Body of pancreas (tissue), 4 donors: ENCODE data around the gene EGF. TPM values are rescaled to one million over a fixed set of nuclear protein-coding genes. Genes with fewer than 3 reads are reported as not detected.

Experiments used
- ATAC-seq: fragments of 150-250 bp; one replicate; pipeline ENCODE4 v1.9.1; 2016
- DNase-seq, 4 donors: peaks; one replicate each; pipeline ENCODE4 v3.0.0-alpha.2; 2019
- H3K27ac ChIP-seq, 4 donors: fragments of 200-600 bp; sonication (generic); 1 replicate in 3 of 4; 2 replicates in 1 of 4; pipeline versions ENCODE4 v1.5.1 to v1.6.1; 2016 to 2019; ENCODE audit warnings: mild to moderate bottlenecking in 1 of 4, mixed read lengths in 1 of 4, moderate library complexity in 1 of 4
- H3K27me3 ChIP-seq, 2 donors: fragments of 200-600 bp; sonication (generic); one replicate each; pipeline ENCODE4 v1.6.0; 2016; ENCODE audit warnings: mild to moderate bottlenecking in 1 of 2
- H3K36me3 ChIP-seq, 2 donors: fragments of 200-600 bp; sonication (generic); replicated peaks in 1 of 2; 2 replicates each; pipeline ENCODE4 v1.5.1; 2016; ENCODE audit warnings: low read depth in 2 of 2; ENCODE audit not compliant: insufficient read depth in 1 of 2
- H3K4me1 ChIP-seq: fragments of 200-600 bp; sonication (generic); one replicate; pipeline ENCODE4 v1.6.0; 2016
- H3K4me3 ChIP-seq, 2 donors: fragments of 200-600 bp; sonication (generic); 1 replicate in 1 of 2; 2 replicates in 1 of 2; pipeline ENCODE4 v1.5.1; 2016 to 2019
- H3K9me3 ChIP-seq, 3 donors: fragments of 200-600 bp; sonication (generic); 1 replicate in 2 of 3; 2 replicates in 1 of 3; pipeline ENCODE4 v1.5.1; 2016
- POLR2A ChIP-seq, 3 donors: fragments of 450-650 bp; IDR thresholded peaks; one replicate each; pipeline ENCODE4 v1.6.1; 2016; ENCODE audit warnings: antibody characterized with exemption in 3 of 3, mild to moderate bottlenecking in 2 of 3
- WGBS, 2 donors: methylation state at CpG; one replicate each; pipeline ENCODE4 v1.1.5; 2017; 5-methylcytosine and 5-hydroxymethylcytosine counted together
- intact Hi-C: fragments of 100-400 bp; cut with DNase I; formaldehyde crosslinking; loops from one replicate; pipeline ENCODE4 v1.15.1; 2023
- total RNA-seq, 2 donors: library from RNA; depleted of rRNA; stranded (reverse); fragments of >200 nt; gene quantifications; one replicate each; pipeline ENCODE4 v1.1.0, GENCODE V29; 2016
- TF ChIP-seq, protein P1 (sequence below), 7 experiments: fragments of 450-650 bp in 4 of 7; fragments of 200-600 bp in 3 of 7; sonication (generic) in 3 of 7; IDR thresholded peaks; one replicate each; pipeline ENCODE4 v1.5.1; 2016 to 2019; ENCODE audit warnings: antibody characterized with exemption in 7 of 7

EGF gene
- total RNA-seq, 2 donors from 2014 or later: 44.1 to 51.1 TPM

DNA sequence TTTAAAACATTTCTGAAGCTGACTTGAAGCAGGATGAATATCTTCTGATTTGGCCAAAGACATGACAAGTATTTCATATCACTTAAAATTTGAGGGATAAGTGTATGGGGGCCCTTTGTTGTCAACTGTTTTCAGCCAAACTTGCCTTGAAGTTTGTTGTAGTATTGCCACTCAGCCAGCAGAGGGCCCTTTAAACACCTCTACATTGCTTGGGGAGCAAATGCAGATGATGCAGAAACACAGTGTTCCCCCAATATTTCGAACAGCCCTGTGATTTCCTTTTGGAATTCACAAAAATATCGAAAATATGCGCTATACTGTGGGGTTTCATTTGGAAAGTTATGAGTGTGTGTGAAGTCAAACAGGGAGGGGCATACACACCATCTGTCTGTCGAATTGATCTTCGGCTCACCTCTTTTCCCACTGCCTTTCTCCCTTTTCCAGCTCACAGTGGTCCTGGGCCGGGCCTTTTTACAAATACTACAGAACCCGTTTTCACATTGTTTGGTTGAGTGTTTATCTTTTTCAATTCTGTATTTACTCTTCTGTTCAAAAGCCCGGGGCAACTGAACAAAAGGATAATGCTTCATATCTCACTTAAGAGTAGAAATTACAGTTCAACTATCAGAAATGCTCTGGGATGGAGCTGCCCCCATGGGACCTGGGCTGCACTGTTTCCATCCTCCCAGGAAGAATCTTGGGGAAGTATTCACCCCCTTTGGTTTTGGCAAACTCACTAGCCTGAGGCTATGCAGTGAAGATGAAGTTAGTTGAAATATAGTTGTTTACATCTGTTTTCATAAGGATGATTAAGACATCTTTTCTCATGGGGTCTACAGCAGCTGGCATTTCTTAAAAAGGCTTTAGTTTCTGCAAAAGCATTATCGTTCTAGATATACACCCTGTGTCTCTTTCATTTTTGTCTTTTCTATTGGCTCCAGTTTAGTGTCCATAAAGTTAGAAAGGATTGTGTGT is 137.6 kb downstream of the EGF start:
- H3K27ac ChIP-seq: no peak overlapping the region
- peak; percentile 44 to 61 (median 47) for DNase-seq
- 37 to 38% methylated on average over 9 of the region's 9 CpGs for WGBS, 2 donors
- H3K9me3 ChIP-seq: no peaks in the 10 kb centered on the region
- H3K36me3 ChIP-seq: no peaks in the 10 kb centered on the region
- TF ChIP-seq POLR2A (IDR thresholded peaks at IDR 0.05): no peak
- TF ChIP-seq, protein P1, sequence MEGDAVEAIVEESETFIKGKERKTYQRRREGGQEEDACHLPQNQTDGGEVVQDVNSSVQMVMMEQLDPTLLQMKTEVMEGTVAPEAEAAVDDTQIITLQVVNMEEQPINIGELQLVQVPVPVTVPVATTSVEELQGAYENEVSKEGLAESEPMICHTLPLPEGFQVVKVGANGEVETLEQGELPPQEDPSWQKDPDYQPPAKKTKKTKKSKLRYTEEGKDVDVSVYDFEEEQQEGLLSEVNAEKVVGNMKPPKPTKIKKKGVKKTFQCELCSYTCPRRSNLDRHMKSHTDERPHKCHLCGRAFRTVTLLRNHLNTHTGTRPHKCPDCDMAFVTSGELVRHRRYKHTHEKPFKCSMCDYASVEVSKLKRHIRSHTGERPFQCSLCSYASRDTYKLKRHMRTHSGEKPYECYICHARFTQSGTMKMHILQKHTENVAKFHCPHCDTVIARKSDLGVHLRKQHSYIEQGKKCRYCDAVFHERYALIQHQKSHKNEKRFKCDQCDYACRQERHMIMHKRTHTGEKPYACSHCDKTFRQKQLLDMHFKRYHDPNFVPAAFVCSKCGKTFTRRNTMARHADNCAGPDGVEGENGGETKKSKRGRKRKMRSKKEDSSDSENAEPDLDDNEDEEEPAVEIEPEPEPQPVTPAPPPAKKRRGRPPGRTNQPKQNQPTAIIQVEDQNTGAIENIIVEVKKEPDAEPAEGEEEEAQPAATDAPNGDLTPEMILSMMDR (IDR thresholded peaks at IDR 0.05): peak; percentile 51 to 77 (median 67)
- H3K27me3 ChIP-seq: no peaks in the 10 kb centered on the region
- H3K4me3 ChIP-seq: no peak overlapping the region
- intact Hi-C loops: loop anchor here (2.0 kb wide), 1 partner anchor 159 kb away; no protein-coding TSS in a partner anchor
- H3K4me1 ChIP-seq: no peaks in the 10 kb centered on the region
- no peak for ATAC-seq

- TF ChIP-seq, protein P1 (IDR thresholded peaks at IDR 0.05): no peak
- no peak for TF ChIP-seq POLR2A (IDR thresholded peaks at IDR 0.05)
- Histone ChIP-seq H3K27me3 (no peaks in the 10 kb centered on the region), H3K27ac (no peak overlapping the region), H3K4me3 (no peak overlapping the region), H3K36me3 (no peaks in the 10 kb centered on the region), H3K9me3 (no peaks in the 10 kb centered on the region), H3K4me1 (no peaks in the 10 kb centered on the region)
- DNase-seq (no peak), ATAC-seq (no peak)
- intact Hi-C loops: no loop called here
- 38 to 47% methylated on average over 3 of the region's 3 CpGs for WGBS, 2 donors
Measured at GRCh38 chr4:110055158-110055768, 142.6 kb downstream of the EGF start.

DNA sequence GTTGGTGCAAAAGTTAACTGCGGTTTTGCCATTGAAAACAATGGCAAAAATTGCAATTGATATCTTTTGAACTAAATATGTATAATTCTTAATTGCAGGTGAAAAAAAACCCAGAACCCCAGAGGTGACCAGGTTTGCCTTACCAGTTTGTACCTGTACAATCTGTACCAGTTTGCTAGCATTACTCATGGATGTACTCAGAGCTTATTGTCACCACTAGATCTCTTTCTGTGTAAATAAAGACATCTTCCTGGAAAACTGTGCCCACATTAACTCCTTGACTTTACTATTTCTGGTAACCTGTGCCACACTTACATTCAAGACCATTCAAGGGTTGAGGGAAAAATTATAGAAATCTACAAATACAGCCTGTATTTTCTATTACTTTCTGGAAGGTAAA is 146.0 kb downstream of the EGF start:
- no peak for ATAC-seq
- no peaks in the 10 kb centered on the region for H3K9me3 ChIP-seq
- no peaks in the 10 kb centered on the region for H3K4me1 ChIP-seq
- no peaks in the 10 kb centered on the region for H3K36me3 ChIP-seq
- no peak overlapping the region for H3K4me3 ChIP-seq
- H3K27me3 ChIP-seq: no peaks in the 10 kb centered on the region
- no peak overlapping the region for H3K27ac ChIP-seq
- WGBS, 2 donors: 96 to 100% methylated on average over 1 of the region's 1 CpG
- no peak for DNase-seq
- no peak for TF ChIP-seq POLR2A (IDR thresholded peaks at IDR 0.05)
- TF ChIP-seq, protein P1 (IDR thresholded peaks at IDR 0.05): no peak
- intact Hi-C loops: no loop called here

DNA sequence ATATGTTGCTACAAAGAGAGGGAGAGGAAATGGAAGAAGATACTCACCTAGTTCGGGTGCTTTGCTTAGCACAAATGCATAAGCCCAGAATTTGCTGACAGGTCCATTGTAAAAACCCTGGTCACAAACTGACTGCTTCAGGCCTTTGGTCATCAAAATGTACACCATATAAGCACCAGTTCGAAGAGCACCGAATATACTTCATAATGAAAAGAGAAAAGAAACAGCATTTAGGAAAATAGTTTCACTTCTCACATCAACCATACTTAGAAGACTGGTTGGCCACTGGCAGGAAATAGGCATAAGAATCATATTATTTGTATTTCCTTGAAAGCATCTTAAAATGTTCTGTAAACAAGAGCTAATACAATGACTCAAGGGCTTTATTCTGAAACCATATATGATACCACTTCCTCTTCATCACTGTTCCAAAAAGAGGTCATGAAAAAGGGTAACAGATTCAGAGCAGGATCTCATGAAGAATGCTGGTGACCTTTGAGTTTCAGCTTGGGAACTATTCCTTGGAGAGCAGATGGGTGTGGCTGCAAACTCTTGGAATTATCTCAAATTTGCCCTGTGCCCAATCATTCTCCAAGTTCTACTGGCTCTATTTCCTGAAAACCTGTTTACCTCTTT is 147.0 kb downstream of the EGF start:
- no peak overlapping the region for H3K4me3 ChIP-seq
- intact Hi-C loops: no loop called here
- peak; percentile 40 for ATAC-seq
- WGBS, 2 donors: 75 to 78% methylated on average over 3 of the region's 3 CpGs
- no peaks in the 10 kb centered on the region for H3K27me3 ChIP-seq
- H3K36me3 ChIP-seq: no peaks in the 10 kb centered on the region
- no peaks in the 10 kb centered on the region for H3K9me3 ChIP-seq
- H3K4me1 ChIP-seq: peaks cover 6% of the 10 kb centered on the region
- no peak overlapping the region for H3K27ac ChIP-seq
- TF ChIP-seq POLR2A (IDR thresholded peaks at IDR 0.05): no peak
- TF ChIP-seq, protein P1 (IDR thresholded peaks at IDR 0.05): no peak
- DNase-seq: peak in 1 of 4 donors; percentile 12
